Right renal pelvis (tissue), 4 donors: ENCODE results near the gene ZNF281. TPM values are rescaled to one million over a fixed set of nuclear protein-coding genes. Genes with fewer than 3 reads are reported as not detected.
"Not testable (repeated sequence)": the region's sequence is repeated elsewhere in the genome, so short reads cannot be mapped to it uniquely, and the experiment has no call there.

ENCODE experiments used
- DNase-seq, 4 donors: peaks; one replicate each; pipeline ENCODE4 v3.0.0-alpha.2; 2013; ENCODE audit warnings: low read depth in 4 of 4, low spot score in 3 of 4, missing footprints in 1 of 4
- polyA plus RNA-seq, 4 donors: library from polyadenylated mRNA; unstranded; fragments of 120-200 nt; gene quantifications; one replicate each; pipeline ENCODE4 v1.2.1, GENCODE V29; 2013; ENCODE audit not compliant: insufficient read length in 4 of 4

Gene ZNF281, protein sequence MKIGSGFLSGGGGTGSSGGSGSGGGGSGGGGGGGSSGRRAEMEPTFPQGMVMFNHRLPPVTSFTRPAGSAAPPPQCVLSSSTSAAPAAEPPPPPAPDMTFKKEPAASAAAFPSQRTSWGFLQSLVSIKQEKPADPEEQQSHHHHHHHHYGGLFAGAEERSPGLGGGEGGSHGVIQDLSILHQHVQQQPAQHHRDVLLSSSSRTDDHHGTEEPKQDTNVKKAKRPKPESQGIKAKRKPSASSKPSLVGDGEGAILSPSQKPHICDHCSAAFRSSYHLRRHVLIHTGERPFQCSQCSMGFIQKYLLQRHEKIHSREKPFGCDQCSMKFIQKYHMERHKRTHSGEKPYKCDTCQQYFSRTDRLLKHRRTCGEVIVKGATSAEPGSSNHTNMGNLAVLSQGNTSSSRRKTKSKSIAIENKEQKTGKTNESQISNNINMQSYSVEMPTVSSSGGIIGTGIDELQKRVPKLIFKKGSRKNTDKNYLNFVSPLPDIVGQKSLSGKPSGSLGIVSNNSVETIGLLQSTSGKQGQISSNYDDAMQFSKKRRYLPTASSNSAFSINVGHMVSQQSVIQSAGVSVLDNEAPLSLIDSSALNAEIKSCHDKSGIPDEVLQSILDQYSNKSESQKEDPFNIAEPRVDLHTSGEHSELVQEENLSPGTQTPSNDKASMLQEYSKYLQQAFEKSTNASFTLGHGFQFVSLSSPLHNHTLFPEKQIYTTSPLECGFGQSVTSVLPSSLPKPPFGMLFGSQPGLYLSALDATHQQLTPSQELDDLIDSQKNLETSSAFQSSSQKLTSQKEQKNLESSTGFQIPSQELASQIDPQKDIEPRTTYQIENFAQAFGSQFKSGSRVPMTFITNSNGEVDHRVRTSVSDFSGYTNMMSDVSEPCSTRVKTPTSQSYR
- polyA plus RNA-seq = 10 to 100 TPM; 23.0 to 31.1 (median 30.0) TPM

DNA sequence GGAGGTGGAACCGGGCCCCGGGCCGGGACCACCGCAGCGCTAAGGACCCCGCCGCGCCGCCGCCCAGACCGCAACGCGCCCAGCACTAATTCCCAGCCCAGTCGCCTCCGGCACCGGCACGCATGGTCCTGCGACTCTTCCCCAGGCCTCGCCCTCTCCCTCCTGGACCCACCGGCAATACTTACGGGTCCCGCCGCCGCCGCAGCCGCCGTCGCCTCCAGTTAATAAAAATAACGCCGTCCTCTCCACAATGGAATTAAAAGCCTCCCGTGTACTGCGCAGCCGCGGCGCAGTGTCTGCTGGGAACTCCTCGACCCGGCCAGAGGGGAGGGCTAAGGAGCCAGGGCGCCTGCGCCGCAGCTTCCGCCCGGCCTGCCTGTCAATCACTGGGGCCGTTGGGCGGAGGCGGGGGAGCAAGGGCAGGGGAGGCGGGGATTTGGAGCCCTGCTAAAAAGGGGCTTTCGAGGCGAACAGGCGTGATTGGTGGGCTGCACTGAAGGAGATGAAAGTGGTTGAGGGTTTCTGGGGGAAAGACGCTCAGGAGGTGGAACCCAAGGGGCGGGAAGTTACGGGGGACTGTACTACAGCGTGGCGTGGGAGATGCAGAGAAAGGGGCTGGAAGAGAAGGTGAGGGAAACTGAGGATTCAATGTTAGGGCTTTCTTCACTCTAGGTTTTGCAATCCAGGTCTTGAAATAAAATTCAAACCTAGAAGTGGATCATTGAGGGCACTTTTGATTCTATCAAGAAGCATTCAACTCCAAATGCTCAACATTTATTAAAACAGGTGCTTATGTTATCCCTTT is at the start of gene ZNF281:
ZNF281 (minus strand) TSS at position 276 of the 805 bp plus-strand sequence. CDS start 331 bp downstream, outside the sequence.
- DNase-seq = peak; percentile 84 to 87 (median 86)

DNA sequence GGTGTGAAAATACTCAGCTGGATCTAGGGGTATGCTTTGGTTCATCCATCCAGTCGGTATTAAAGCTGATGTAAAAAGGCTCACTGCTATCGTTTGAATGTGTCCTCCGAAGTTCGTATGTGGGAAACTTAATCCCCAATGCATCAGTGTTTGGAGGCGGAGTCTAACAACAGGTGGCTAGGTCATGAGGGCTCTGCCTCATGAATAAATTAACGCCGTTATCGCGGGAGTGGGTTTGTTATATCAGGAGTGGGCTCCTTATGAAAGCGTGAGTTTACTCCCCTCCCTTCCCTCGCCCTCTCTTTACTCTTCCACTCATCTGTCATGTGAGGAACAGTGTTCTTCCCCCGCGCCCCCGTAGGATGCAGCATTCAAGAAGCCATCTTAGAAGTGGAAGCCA is 48.9 kb upstream of the ZNF281 start:
- no peak for DNase-seq

DNA sequence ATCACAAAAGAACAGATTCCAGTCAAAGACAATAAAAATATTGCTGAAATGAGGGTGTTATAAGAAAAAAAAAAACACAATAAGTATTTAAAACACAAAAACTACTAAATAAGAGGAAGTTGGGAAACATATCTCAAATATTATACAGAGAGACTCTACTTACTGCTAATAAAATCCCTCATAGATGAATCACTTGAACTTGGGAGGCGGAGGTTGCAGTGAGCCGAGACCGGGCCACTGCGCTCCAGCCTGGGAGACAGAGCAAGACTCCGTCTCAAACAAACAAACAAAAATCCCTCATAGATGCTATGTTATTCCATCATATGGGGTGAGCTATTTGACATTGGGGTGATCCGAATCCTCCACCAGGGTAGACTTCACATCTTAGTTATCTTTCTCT is 48.0 kb upstream of the ZNF281 start:
- no peak for DNase-seq

DNA sequence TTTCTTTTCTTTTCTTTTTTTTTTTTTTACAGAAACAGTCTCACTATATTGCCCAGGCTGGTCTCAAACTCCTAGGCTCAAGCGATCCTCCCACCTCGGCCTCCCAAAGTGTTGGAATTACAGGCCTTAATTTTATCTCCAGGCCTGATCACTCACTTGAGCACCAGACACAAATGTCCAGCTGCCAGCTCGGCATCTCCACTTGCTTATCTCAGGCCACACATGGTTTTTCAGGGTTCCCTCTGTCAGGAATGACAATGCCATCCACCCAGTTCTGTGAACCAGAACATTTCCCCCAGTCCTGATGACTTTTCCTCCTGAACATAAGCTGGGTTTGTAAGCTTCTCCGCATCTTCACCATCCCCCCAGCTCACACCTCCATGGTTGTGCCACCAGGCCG is 44.6 kb upstream of the ZNF281 start:
- DNase-seq = no peak

DNA sequence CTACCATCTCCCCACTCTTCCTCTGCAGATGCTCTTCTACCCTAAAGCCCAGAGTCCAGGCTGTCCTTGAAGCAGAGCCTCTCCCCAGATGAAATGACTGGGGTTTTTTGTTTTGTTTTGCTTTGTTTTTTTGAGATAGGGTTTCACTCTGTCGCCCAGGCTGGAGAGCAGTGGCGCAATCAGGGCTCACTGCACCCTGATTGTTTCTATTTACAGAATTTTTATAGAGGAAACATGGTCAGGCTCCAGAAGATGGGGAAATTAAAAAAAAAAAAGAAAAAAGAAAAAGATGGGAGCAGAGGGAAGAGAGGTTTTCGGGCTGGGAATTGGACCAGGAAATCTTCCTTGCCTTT is 43.7 kb upstream of the ZNF281 start:
- DNase-seq = no peak

DNA sequence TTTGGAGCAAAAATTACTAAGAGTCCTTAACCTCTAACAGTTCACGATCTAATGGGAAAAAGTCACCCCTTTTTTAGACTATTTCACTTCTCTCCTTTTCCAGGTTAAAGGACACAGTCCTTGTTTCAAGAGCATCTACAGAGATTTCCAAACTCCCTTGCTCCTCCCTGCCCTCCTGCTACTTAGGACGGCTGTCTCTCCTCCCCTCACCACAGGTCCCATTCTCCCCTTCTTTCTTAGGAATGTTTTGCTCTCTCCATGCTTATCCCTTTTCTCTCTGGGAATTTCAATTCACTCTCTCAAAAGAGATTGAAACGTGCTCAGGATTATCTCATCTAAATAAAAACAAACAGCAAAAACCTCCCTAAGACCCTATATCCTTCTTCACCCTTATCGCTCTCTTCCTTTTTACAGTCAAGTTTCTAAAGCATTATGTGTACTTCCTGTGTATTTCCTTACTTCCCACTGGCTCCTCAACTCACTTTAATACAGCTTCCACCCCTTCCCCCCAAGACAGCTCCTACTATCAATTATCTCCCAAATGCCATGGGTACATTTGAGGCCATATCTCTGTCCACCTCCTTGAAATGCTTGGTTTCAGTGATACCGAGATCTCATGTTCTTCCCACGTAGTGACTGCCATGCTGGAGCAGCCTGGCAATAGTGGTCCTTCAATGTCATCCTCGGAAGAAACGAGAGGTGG is 43.2 kb upstream of the ZNF281 start:
- DNase-seq = no peak

DNA sequence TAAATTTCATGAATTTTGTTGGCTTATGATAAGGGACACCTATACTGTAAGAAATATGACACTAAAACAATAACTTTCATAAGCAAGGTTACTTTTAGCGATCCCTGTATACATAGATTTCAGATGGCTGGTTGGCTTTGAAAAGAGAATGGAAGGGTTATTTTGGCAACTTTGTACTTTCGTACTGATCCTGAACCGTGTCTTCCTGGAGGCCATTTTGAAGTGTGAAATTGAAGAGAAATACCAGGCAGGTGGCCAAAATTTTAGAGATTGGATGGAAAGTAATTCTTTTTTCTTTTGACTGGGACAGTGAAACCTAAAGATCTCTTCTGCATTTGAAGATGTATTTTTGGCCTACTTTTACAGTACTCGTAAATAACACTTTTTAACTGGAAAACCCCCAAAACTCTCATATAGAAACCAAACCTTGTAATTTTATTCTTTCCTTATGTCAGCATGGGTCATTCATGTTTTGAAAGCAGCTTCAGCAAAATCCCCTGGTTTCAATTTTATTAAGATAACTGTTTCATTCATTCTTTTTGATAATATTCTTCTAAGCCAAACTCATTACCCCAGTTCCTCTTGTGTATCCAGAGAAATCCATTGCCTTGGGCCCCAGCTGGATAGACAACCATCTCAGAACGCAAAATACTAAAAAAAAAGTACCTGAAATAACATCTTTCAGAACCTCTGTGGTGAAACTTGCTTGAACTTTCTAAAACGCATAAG is 38.4 kb upstream of the ZNF281 start:
- DNase-seq = no peak

DNA sequence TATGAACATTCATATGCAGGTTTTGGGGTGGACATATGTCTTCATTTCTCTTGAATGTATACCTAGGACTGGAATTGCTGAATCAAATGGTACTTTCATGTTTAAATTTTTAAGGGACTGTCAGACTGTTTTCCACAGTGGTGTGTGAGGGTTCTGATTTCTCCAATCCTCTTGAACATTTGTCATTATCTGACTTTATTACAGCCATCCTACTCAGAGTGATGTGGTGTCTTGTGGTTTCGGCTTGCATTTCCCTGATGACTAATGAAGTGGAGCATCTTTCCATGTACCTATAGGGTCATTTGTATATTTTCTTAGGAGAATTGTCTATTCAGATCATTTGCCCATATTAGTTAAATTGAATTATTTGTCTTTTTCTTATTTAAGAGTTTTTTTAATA is 35.4 kb upstream of the ZNF281 start:
- DNase-seq = no peak

DNA sequence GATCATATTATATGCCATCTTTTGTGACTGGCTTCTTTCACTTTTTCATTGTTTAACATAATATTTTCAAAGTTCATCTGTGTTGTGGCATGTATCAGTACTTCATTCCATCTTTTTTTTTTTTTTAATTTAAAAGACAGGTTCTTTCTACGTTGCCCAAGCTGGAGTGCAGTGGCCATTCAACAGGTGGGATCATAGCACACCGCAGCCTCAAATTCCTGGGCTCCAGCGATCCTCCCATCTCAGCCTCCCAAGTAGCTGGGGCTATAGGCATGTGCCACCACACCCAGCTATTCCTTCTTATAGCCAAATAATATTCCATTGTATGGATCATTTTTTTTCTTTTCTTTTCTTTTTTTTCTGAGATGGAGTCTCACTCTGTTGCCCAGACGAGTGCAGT is 34.6 kb upstream of the ZNF281 start:
- DNase-seq = no peak

DNA sequence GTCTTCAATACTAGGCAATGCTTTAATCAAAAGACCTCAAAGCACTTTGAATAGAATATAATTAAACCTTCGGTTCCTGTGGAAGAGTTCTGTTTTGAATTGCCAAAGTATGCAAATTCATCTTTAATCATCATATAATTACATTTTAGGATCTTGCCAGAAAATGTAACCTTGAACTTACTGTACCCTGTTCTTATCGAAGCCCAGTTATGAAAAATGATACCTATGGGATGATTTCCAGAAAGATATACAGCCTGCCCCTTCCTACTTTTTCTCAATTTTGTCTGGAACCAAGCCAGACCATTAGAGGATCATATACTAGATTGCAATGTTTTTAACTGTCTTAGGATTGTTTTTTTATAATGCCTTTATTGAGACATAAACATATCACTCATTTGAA is 34.0 kb upstream of the ZNF281 start:
- no peak for DNase-seq

DNA sequence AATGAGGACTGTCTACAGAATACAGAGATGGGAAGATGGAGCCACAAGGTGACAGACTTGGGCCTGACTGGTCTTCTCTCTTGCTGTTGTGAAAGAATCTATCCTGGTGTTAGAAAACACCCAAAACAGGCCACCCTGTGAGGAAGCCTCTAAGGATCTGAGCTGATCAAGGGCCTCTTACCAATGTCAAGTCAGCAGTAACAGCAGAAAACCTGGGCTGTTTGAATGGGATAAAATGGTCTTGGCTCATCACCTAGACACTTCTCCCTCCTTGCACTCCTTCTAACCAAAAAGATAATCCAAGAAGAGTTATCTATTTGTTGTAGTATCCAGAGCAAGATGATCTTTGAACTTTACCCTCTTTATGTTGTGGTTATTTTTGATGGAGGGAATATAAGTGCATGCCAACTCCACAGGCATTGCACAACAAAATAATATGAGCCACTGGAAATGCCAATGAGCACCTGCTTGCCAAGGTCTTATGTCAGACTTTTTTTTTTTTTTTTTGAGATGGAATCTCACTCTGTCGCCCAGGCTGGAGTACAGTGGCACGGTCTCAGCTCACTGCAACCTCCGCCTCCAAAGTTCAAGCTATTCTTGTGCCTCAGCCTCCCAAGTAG is 32.8 kb upstream of the ZNF281 start:
- no peak for DNase-seq

DNA sequence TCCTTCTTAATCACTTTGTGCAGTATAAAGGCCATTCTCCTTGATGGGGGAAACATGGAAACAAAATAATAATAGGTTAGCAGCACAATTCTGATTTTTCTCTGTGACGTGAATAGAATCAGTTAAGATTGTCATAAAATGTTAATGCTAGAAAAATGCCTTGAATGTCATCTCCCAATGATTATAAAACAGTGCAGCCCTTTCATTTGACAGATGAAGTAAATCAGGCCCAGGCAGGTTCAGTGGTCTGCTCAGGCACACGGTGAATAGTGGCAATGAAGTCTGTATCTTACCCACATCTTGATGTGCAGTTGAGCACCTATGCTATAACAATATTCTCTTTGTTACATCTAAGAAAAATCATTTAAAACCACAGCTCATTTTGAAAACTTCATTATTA is 32.2 kb upstream of the ZNF281 start:
- no peak for DNase-seq

DNA sequence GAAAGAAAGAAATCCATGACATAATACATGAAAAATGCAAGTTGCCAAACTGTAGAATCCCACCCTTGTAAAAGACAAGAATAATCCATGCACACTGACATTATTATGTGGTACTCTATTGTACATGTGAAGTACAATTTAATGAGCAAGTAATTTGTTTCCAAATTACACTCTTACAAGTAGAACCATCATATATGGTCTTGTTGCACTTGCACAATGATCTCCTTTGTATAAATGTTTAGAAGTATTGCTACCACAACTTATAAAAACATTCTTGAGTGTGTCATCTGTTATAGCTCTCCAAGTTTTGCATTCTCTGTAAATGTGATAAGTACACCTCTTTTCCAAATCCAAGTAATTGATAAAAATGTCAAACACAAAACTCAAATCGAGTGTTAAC is 29.1 kb upstream of the ZNF281 start:
- no peak for DNase-seq

DNA sequence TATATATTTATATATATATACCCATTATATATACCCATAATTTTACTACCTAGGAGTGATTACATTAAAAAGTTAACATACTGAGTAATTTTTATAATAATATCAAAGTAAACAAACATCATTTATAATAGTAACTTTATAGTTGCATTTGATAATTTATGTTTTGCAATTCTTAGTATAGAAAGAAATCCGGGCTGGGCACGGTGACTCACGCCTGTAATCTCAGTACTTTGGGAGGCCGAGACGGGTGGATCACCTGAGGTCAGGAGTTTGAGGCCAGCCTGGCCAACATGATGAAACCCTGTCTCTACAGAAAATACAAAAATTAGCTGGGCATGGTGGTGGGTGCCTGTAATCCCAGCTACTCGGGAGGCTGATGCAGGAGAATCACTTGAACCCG is 28.6 kb upstream of the ZNF281 start:
- DNase-seq = not testable (repeated sequence)

DNA sequence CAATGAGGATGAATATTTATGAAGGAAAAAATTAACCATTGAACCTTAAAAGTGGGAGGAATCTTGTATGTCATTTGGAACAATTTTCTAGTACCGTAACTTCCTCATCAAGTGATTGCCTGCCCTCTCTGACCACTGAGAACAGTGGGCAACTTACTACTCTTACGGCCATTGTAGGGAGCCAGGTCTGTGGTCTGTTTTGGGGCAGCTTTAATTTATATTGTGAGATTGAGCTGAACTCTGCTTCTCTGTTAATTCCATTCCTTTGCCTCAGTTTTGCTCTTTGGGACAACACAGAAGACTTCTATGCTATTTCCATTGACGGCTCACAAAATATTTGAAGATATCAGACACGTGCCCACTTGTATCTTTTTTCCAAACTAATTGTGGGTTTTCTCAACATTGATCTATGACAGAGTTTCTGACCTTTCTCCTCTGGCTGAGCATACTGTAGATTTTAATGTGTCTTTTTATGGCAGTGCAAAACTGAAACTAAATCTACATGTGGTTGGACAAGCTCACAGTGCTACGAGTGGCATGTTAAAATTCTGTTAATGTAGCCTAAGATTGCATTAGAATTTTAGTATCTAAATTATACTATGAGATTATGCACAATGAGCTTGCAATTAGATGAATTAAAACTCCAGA is 27.8 kb upstream of the ZNF281 start:
- DNase-seq = no peak

DNA sequence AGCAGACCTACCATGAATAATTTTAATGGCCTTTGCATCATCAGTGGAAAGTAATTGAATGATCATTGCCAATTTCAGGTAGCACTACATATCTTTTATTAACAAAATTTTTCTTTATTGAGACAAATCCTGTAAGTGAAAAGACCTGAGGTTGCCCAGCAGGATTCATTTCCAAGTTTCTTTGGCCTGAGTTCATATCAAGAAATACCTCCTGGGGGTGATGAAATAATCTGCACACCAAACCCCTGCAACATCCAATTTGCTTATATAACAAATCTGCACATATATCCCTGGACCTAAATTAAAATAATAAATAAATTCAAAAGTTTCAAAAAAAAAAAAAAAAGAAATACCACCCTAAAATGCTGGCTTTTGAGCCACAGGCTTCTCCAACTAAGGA is 27.3 kb upstream of the ZNF281 start:
- no peak for DNase-seq

DNA sequence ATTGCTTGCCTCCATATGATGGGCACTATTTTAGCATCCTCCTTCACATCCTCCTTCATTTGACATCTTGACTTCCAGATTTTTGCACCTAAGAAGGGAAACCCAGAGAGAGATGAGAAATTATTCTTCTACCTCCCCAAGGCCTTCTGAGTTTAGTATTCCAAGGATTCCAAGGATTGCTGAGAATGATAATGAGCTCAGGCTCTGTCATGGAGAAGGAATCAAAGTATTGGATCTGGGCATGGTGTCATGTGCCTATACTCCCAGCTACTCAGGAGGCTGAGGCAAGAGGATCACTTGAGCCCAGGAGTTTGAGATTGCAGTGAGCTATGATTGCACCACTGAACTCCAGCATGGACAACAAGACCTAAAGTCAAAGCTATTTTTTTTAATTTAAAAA is 26.6 kb upstream of the ZNF281 start:
- DNase-seq = no peak

DNA sequence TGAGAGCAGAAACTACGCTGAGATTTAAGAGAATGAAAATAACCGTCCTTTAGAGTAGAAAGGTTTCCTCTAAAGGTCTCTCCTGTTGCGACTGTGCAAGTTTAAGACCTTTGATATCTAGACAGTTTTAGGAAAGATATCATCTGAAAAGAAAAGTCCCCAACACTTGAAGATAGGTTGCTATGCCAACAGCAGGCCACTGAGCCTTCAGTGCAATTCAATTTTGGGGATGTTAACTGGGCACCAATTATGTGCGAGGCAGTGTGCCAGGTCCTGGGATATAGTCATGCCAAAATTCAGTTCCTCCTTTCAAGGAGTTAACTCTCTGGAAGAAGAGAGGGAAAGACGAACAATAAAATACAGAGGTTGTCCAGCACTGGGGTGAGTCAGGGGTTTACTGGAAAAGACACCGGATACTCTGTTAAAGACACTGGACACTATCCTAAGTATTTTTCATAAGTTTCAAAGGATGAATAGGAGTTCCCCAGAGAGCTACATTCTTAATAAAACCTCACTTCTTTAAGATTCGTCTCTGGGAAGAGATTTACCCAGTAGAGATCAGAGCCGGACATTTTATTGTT is 25.5 kb upstream of the ZNF281 start:
- no peak for DNase-seq
